Ectodermal cell (in vitro differentiated cells): Measurements from ENCODE around the gene EDEM2.
"Not testable (repeated sequence)": the region's sequence is repeated elsewhere in the genome, so short reads cannot be mapped to it uniquely, and the experiment has no call there.

Experiments used
- H3K27ac ChIP-seq: 2 replicates; pipeline ENCODE4 v1.7.0; 2013; ENCODE audit warnings: mild to moderate bottlenecking, low read depth, low read length; ENCODE audit not compliant: insufficient read depth, poor library complexity, severe bottlenecking
- H3K27me3 ChIP-seq: 2 replicates; pipeline ENCODE4 v1.7.0; 2013; ENCODE audit warnings: mild to moderate bottlenecking, low read length; ENCODE audit not compliant: insufficient read depth, control insufficient read depth, poor library complexity, severe bottlenecking
- H3K36me3 ChIP-seq: one replicate; pipeline ENCODE4 v1.7.0; 2013; ENCODE audit warnings: low read length; ENCODE audit not compliant: control insufficient read depth, insufficient read depth
- H3K4me1 ChIP-seq: one replicate; pipeline ENCODE4 v1.7.0; 2013; ENCODE audit warnings: low read length; ENCODE audit not compliant: control insufficient read depth, insufficient read depth
- H3K4me3 ChIP-seq: 2 replicates; pipeline ENCODE4 v1.7.0; 2013; ENCODE audit warnings: low read depth, low read length, control low read depth; ENCODE audit not compliant: insufficient read depth
- H3K9me3 ChIP-seq: 2 replicates; pipeline ENCODE4 v1.7.0; 2013; ENCODE audit warnings: mild to moderate bottlenecking, low read length, moderate library complexity; ENCODE audit not compliant: control insufficient read depth
- WGBS, 2 experiments: methylation state at CpG; one replicate each; pipeline ENCODE4 v1.1.7; 2013; ENCODE audit warnings: missing lambda C conversion rate in 2 of 2; 5-methylcytosine and 5-hydroxymethylcytosine counted together

The EDEM2 gene

DNA sequence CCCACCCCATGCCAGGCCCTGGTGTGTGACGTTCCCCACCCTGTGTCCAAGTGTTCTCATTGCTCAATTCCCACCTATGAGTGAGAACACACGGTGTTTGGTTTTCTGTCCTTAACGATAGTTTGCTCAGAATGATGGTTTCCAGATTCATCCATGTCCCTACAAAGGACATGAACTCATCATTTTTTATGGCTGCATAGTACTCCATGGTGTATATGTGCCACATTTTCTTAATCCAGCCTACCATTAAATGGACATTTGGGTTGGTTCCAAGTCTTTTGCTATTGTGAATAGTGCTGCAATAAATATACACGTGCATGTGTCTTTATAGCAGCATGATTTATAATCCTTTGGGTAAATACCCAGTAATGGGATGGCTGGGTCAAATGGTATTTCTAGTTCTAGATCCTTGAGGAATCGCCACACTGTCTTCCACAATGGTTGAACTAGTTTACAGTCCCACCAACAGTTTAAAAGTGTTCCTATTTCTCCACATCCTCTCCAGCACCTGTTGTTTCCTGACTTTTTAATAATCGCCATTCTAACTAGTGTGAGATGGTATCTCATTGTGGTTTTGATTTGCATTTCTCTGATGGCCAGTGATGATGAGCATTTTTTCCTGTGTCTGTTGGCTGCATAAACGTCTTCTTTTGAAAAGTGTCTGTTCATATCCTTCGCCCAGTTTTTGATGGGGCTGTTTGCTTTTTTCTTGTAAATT, 75.5 kb downstream of the EDEM2 start:
- not testable (repeated sequence) for H3K27me3 ChIP-seq, H3K36me3 ChIP-seq, H3K4me3 ChIP-seq, H3K9me3 ChIP-seq, H3K27ac ChIP-seq, H3K4me1 ChIP-seq
- 94 to 95% methylated on average over 5 to 7 of the region's 8 CpGs for WGBS, 2 experiments

DNA sequence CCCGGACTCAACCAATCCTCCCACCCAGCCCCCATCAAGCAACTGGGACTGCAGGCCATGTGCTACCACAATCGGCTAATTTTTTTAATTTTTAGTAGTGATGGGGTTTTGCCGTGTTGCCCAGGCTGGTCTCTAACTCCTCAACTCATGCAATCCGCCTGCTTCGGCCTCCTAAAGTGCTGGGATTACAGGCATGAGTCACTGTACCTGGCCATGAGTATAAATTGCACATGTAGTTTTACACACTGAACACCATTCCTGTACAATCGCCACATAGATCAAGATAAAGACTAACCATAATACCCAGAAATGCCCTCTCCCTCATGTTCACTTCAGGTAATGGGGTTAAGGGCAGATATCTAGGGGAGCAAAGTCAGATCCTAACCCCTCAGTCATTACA, 80.9 kb downstream of the EDEM2 start:
- no peak overlapping the region for H3K4me3 ChIP-seq

More for the DNA sequence above, 80.9 kb downstream of the EDEM2 start:
- no peaks in the 10 kb centered on the region for H3K27me3 ChIP-seq
- H3K9me3 ChIP-seq, result no peaks in the 10 kb centered on the region
- H3K36me3 ChIP-seq, result peaks cover 5% of the 10 kb centered on the region
- H3K27ac ChIP-seq, result no peak overlapping the region
- 94 to 96% methylated on average over 6 of the region's 6 CpGs for WGBS, 2 experiments
- H3K4me1 ChIP-seq, result no peaks in the 10 kb centered on the region
